H9 (cell line): Measurements from ENCODE around the gene MYH15. TPM values are rescaled to one million over a fixed set of nuclear protein-coding genes. Genes with fewer than 3 reads are reported as not detected.

Source experiments
- DNase-seq: peaks from one replicate; pipeline ENCODE4 v3.0.0-alpha.2; 2017
- H2AFZ ChIP-seq: one replicate; pipeline ENCODE4 v1.6.1; 2013; ENCODE audit warnings: mild to moderate bottlenecking, low read length, control low read depth, moderate library complexity
- H2AK5ac ChIP-seq: 2 replicates; pipeline ENCODE4 v1.6.1; 2013; ENCODE audit warnings: low read length, control low read depth, mixed read lengths; ENCODE audit not compliant: insufficient read length
- H2BK120ac ChIP-seq: one replicate; pipeline ENCODE4 v1.6.1; 2013; ENCODE audit warnings: low read depth, mild to moderate bottlenecking, low read length, control low read depth, inconsistent platforms; ENCODE audit not compliant: poor library complexity, severe bottlenecking
- H2BK12ac ChIP-seq: 2 replicates; pipeline ENCODE4 v1.6.1; 2013; ENCODE audit warnings: low read length, control low read depth, mixed read lengths, low read depth; ENCODE audit not compliant: insufficient read length
- H2BK15ac ChIP-seq: 2 replicates; pipeline ENCODE4 v1.6.1; 2013; ENCODE audit warnings: low read depth, low read length, control low read depth
- H2BK20ac ChIP-seq: one replicate; pipeline ENCODE4 v1.6.1; 2013; ENCODE audit warnings: low read depth, mild to moderate bottlenecking, low read length, control low read depth, inconsistent platforms; ENCODE audit not compliant: poor library complexity, severe bottlenecking
- H2BK5ac ChIP-seq: 2 replicates; pipeline ENCODE4 v1.6.1; 2013; ENCODE audit warnings: low read length, control low read depth, mixed read lengths; ENCODE audit not compliant: insufficient read length
- H3K14ac ChIP-seq: 2 replicates; pipeline ENCODE4 v1.6.1; 2013; ENCODE audit warnings: low read length, control low read depth; ENCODE audit not compliant: insufficient read depth
- H3K18ac ChIP-seq: 2 replicates; pipeline ENCODE4 v1.6.1; 2013; ENCODE audit warnings: low read depth, mild to moderate bottlenecking, mixed read lengths, low read length, control low read depth; ENCODE audit not compliant: insufficient read length
- H3K23ac ChIP-seq: 2 replicates; pipeline ENCODE4 v1.6.1; 2013; ENCODE audit warnings: low read length, control low read depth, mixed read lengths, low read depth; ENCODE audit not compliant: insufficient read length
- H3K23me2 ChIP-seq: 2 replicates; pipeline ENCODE4 v1.6.1; 2013; ENCODE audit warnings: low read depth, mild to moderate bottlenecking, mixed read lengths, low read length, control low read depth; ENCODE audit not compliant: insufficient read length, poor library complexity, severe bottlenecking
- H3K27ac ChIP-seq: 2 replicates; pipeline ENCODE4 v1.5.1; 2013; ENCODE audit warnings: low read length, control low read depth, mixed read lengths, low read depth; ENCODE audit not compliant: insufficient read length
- H3K27me3 ChIP-seq: 2 replicates; pipeline ENCODE4 v1.6.1; 2013; ENCODE audit warnings: low read length, control low read depth, inconsistent platforms; ENCODE audit not compliant: insufficient read depth
- H3K4ac ChIP-seq: 2 replicates; pipeline ENCODE4 v1.6.1; 2013; ENCODE audit warnings: low read depth, mild to moderate bottlenecking, control low read depth, inconsistent platforms, low read length, moderate library complexity
- H3K4me1 ChIP-seq: 2 replicates; pipeline ENCODE4 v1.6.1; 2013; ENCODE audit warnings: low read length, control low read depth, inconsistent platforms; ENCODE audit not compliant: insufficient read depth
- H3K4me2 ChIP-seq: 2 replicates; pipeline ENCODE4 v1.6.1; 2013; ENCODE audit warnings: low read length, control low read depth, mixed read lengths; ENCODE audit not compliant: insufficient read length, insufficient read depth
- H3K56ac ChIP-seq: 2 replicates; pipeline ENCODE4 v1.6.1; 2013; ENCODE audit warnings: low read depth, mild to moderate bottlenecking, mixed read lengths, low read length, control low read depth; ENCODE audit not compliant: insufficient read length
- H3K79me1 ChIP-seq: 2 replicates; pipeline ENCODE4 v1.6.1; 2013; ENCODE audit warnings: low read depth, mild to moderate bottlenecking, moderate library complexity, low read length, control low read depth, inconsistent platforms; ENCODE audit not compliant: insufficient read depth, poor library complexity, severe bottlenecking
- H3K79me2 ChIP-seq: 2 replicates; pipeline ENCODE4 v1.6.1; 2013; ENCODE audit warnings: low read length, control low read depth, inconsistent platforms; ENCODE audit not compliant: insufficient read depth
- H3K9ac ChIP-seq: 2 replicates; pipeline ENCODE4 v1.6.1; 2013; ENCODE audit warnings: low read length, control low read depth, mixed read lengths; ENCODE audit not compliant: insufficient read length; ENCODE audit errors: extremely low read depth
- H3K9me3 ChIP-seq: one replicate; pipeline ENCODE4 v1.6.1; 2013; ENCODE audit warnings: low read depth, low read length, inconsistent platforms; ENCODE audit not compliant: control insufficient read depth
- H3T11ph ChIP-seq: one replicate; pipeline ENCODE4 v1.6.1; 2013; ENCODE audit warnings: mild to moderate bottlenecking, low read length, control low read depth, inconsistent platforms
- H4K20me1 ChIP-seq: one replicate; pipeline ENCODE4 v1.6.1; 2013; ENCODE audit not compliant: control insufficient read depth, insufficient read length, insufficient read depth
- H4K5ac ChIP-seq: 2 replicates; pipeline ENCODE4 v1.6.1; 2013; ENCODE audit warnings: low read depth, mild to moderate bottlenecking, mixed read lengths, low read length, control low read depth; ENCODE audit not compliant: insufficient read length
- H4K8ac ChIP-seq: replicated peaks from 2 replicates; pipeline ENCODE4 v1.6.1; 2013; ENCODE audit warnings: low read length, control low read depth, mixed read lengths, low read depth; ENCODE audit not compliant: insufficient read length
- H4K91ac ChIP-seq: 2 replicates; pipeline ENCODE4 v1.6.1; 2013; ENCODE audit warnings: low read depth, mild to moderate bottlenecking, moderate library complexity, mixed read lengths, low read length, control low read depth; ENCODE audit not compliant: insufficient read length
- H3K27ac Mint-ChIP-seq, 3 experiments: 2 replicates in 2 of 3; 3 replicates in 1 of 3; pipeline ENCODE4 v1.8.0; 2020 to 2021; ENCODE audit warnings: mixed read lengths in 3 of 3, mild to moderate bottlenecking in 1 of 3, moderate library complexity in 1 of 3
- H3K27me3 Mint-ChIP-seq: 2 replicates; pipeline ENCODE4 v1.8.0; 2021; ENCODE audit warnings: low read depth, mild to moderate bottlenecking, moderate library complexity, mixed read lengths
- H3K36me3 Mint-ChIP-seq, 3 experiments: 2 replicates in 2 of 3; 3 replicates in 1 of 3; pipeline ENCODE4 v1.8.0; 2020 to 2021; ENCODE audit warnings: low read depth in 3 of 3, mixed read lengths in 3 of 3; ENCODE audit not compliant: insufficient read depth in 1 of 3
- H3K4me1 Mint-ChIP-seq, 2 experiments: 2 replicates each; pipeline ENCODE4 v1.8.0; 2020; ENCODE audit warnings: mixed read lengths in 2 of 2
- H3K4me3 Mint-ChIP-seq, 2 experiments: 2 replicates in 1 of 2; 3 replicates in 1 of 2; pipeline ENCODE4 v1.8.0; 2020 to 2021; ENCODE audit warnings: mild to moderate bottlenecking in 2 of 2, mixed read lengths in 2 of 2, moderate library complexity in 1 of 2
- H3K9me3 Mint-ChIP-seq, 2 experiments: 2 replicates in 1 of 2; 3 replicates in 1 of 2; pipeline ENCODE4 v1.8.0; 2020; ENCODE audit warnings: mild to moderate bottlenecking in 2 of 2, mixed read lengths in 2 of 2, moderate library complexity in 1 of 2
- CTCF ChIP-seq: fragments of 200-600 bp; sonication (generic); conservative IDR thresholded peaks from 3 replicates; pipeline ENCODE4 v1.8.0; 2021; ENCODE audit warnings: antibody characterized with exemption, mild to moderate bottlenecking
- WGBS: extraction: QIAGEN DNeasy Blood & Tissue Kit; methylation state at CpG from one replicate; pipeline ENCODE4 v1.1.7; 2013; ENCODE audit warnings: missing lambda C conversion rate, low lambda C conversion rate, mixed read lengths; ENCODE audit not compliant: insufficient read length; ENCODE audit errors: extremely low coverage; 5-methylcytosine and 5-hydroxymethylcytosine counted together
- total RNA-seq: library from RNA; stranded (reverse); gene quantifications from 2 replicates; pipeline ENCODE4 v1.2.1, GENCODE V29; 2021

MYH15 gene
- total RNA-seq, 1 experiment from 2014 or later = 0.13 TPM

- no peak overlapping the region for H2AFZ ChIP-seq
- no peak for DNase-seq
- no peak overlapping the region for H3K56ac ChIP-seq
- H3K4ac ChIP-seq = no peak overlapping the region
- H3K27ac ChIP-seq = no peak overlapping the region
- peaks cover 0 to 2% of the 10 kb centered on the region in 2 experiments; a peak in 1 of 5 replicates for H3K9me3 Mint-ChIP-seq
- no peak overlapping the region for H3K23ac ChIP-seq
- no peaks in the 10 kb centered on the region for H4K20me1 ChIP-seq
- H3K4me3 Mint-ChIP-seq = no peak overlapping the region
- no peak overlapping the region for H2AK5ac ChIP-seq
- H3K4me1 Mint-ChIP-seq = no peaks in the 10 kb centered on the region
- H2BK120ac ChIP-seq = no peak overlapping the region
- no peak overlapping the region for H2BK20ac ChIP-seq
- no peaks in the 10 kb centered on the region for H3K9me3 ChIP-seq
- H2BK12ac ChIP-seq = no peak overlapping the region
- H4K91ac ChIP-seq = no peak overlapping the region
- no peak overlapping the region for H2BK15ac ChIP-seq
- H4K5ac ChIP-seq = no peak overlapping the region
- no CpG with 5 or more reads among the region's 1 CpG for WGBS
- no peaks in the 10 kb centered on the region for H3K36me3 Mint-ChIP-seq
- no peak overlapping the region for H2BK5ac ChIP-seq
- no peak overlapping the region for H3T11ph ChIP-seq
- no peak overlapping the region for H3K27ac Mint-ChIP-seq
- H3K27me3 Mint-ChIP-seq = no peaks in the 10 kb centered on the region
- H3K27me3 ChIP-seq = no peaks in the 10 kb centered on the region
- no peaks in the 10 kb centered on the region for H3K23me2 ChIP-seq
- H3K79me2 ChIP-seq = no peaks in the 10 kb centered on the region
- no peak for TF ChIP-seq CTCF
- H3K18ac ChIP-seq = no peak overlapping the region
- H3K14ac ChIP-seq = no peak overlapping the region
- no peaks in the 10 kb centered on the region for H3K4me1 ChIP-seq
- H3K79me1 ChIP-seq = no peaks in the 10 kb centered on the region
- H3K4me2 ChIP-seq = no peak overlapping the region
- no peak overlapping the region for H4K8ac ChIP-seq
- H3K9ac ChIP-seq = no peak overlapping the region
These were observed 56.8 kb downstream of the MYH15 start for GRCh38 chr3:108453565-108453964.
